Nephron (organoid): Measurements from ENCODE around the gene GALNTL6.

ENCODE experiments used
- H3K27ac Mint-ChIP-seq, 3 experiments: 2 replicates each; pipeline ENCODE4 v1.8.0; 2020; ENCODE audit warnings: mixed read lengths in 3 of 3, mild to moderate bottlenecking in 2 of 3, moderate library complexity in 1 of 3
- H3K27me3 Mint-ChIP-seq: 2 replicates; pipeline ENCODE4 v1.8.0; 2021; ENCODE audit warnings: low read depth, mild to moderate bottlenecking, moderate library complexity, mixed read lengths
- H3K36me3 Mint-ChIP-seq: 2 replicates; pipeline ENCODE4 v1.8.0; 2020; ENCODE audit warnings: low read depth, mixed read lengths
- H3K4me1 Mint-ChIP-seq: 2 replicates; pipeline ENCODE4 v1.8.0; 2020; ENCODE audit warnings: mixed read lengths
- H3K4me3 Mint-ChIP-seq, 3 experiments: 2 replicates each; pipeline ENCODE4 v1.8.0; 2020; ENCODE audit warnings: mild to moderate bottlenecking in 3 of 3, mixed read lengths in 3 of 3, moderate library complexity in 2 of 3
- H3K9me3 Mint-ChIP-seq: 2 replicates; pipeline ENCODE4 v1.8.0; 2020; ENCODE audit warnings: mixed read lengths
- CTCF ChIP-seq, 3 experiments: fragments of 200-600 bp; sonication (generic); IDR thresholded peaks; one replicate each; pipeline ENCODE4 v1.5.0; 2021; ENCODE audit warnings: antibody characterized with exemption in 3 of 3; ENCODE audit not compliant: unreplicated experiment in 3 of 3

Gene GALNTL6

GRCh38 chr4:171924746-171925376 is 111.7 kb downstream of the GALNTL6 start:
- no peak for TF ChIP-seq CTCF (IDR thresholded peaks at IDR 0.05; ENCODE audit: unreplicated experiment in 3 of 3)
- H3K27me3 Mint-ChIP-seq, result no peaks in the 10 kb centered on the region

GRCh38 chr4:171928336-171928735 is 115.1 kb downstream of the GALNTL6 start:
- no peaks in the 10 kb centered on the region for H3K27me3 Mint-ChIP-seq
- H3K36me3 Mint-ChIP-seq, result no peaks in the 10 kb centered on the region
- H3K4me1 Mint-ChIP-seq, result no peaks in the 10 kb centered on the region
- no peak for TF ChIP-seq CTCF (IDR thresholded peaks at IDR 0.05; ENCODE audit: unreplicated experiment in 3 of 3)
- no peaks in the 10 kb centered on the region for H3K9me3 Mint-ChIP-seq
- no peak overlapping the region for H3K4me3 Mint-ChIP-seq
- no peak overlapping the region for H3K27ac Mint-ChIP-seq

More at GRCh38 chr4:171924746-171925376, 111.7 kb downstream of the GALNTL6 start:
- Mint-ChIP-seq H3K4me1 (no peaks in the 10 kb centered on the region), H3K27ac (no peak overlapping the region), H3K4me3 (no peak overlapping the region), H3K9me3 (no peaks in the 10 kb centered on the region), H3K36me3 (no peaks in the 10 kb centered on the region)

GRCh38 chr4:171929477-171929876 is 116.3 kb downstream of the GALNTL6 start:
- H3K27me3 Mint-ChIP-seq, result no peaks in the 10 kb centered on the region
- TF ChIP-seq CTCF (IDR thresholded peaks at IDR 0.05; ENCODE audit: unreplicated experiment in 3 of 3), result no peak
- no peaks in the 10 kb centered on the region for H3K4me1 Mint-ChIP-seq
- H3K27ac Mint-ChIP-seq, result no peak overlapping the region
- no peak overlapping the region for H3K4me3 Mint-ChIP-seq
- no peaks in the 10 kb centered on the region for H3K36me3 Mint-ChIP-seq
- no peaks in the 10 kb centered on the region for H3K9me3 Mint-ChIP-seq

- no peak for TF ChIP-seq CTCF (IDR thresholded peaks at IDR 0.05; ENCODE audit: unreplicated experiment in 3 of 3)
- Mint-ChIP-seq H3K36me3 (no peaks in the 10 kb centered on the region), H3K4me3 (no peak overlapping the region), H3K27me3 (no peaks in the 10 kb centered on the region), H3K4me1 (no peaks in the 10 kb centered on the region), H3K9me3 (no peaks in the 10 kb centered on the region), H3K27ac (no peak overlapping the region)
These were observed 116.7 kb downstream of the GALNTL6 start for GRCh38 chr4:171929907-171930306.

- Mint-ChIP-seq H3K36me3 (no peaks in the 10 kb centered on the region), H3K9me3 (no peaks in the 10 kb centered on the region), H3K27ac (no peak overlapping the region), H3K4me3 (no peak overlapping the region), H3K27me3 (no peaks in the 10 kb centered on the region), H3K4me1 (no peaks in the 10 kb centered on the region)
- no peak for TF ChIP-seq CTCF (IDR thresholded peaks at IDR 0.05; ENCODE audit: unreplicated experiment in 3 of 3)
These were observed 119.0 kb downstream of the GALNTL6 start for GRCh38 chr4:171932238-171932637.

GRCh38 chr4:171940656-171941055 is 127.5 kb downstream of the GALNTL6 start:
- no peak for TF ChIP-seq CTCF (IDR thresholded peaks at IDR 0.05; ENCODE audit: unreplicated experiment in 3 of 3)
- H3K9me3 Mint-ChIP-seq, result no peaks in the 10 kb centered on the region
- H3K27me3 Mint-ChIP-seq, result no peaks in the 10 kb centered on the region
- no peak overlapping the region for H3K4me3 Mint-ChIP-seq
- no peaks in the 10 kb centered on the region for H3K4me1 Mint-ChIP-seq
- no peak overlapping the region for H3K27ac Mint-ChIP-seq
- no peaks in the 10 kb centered on the region for H3K36me3 Mint-ChIP-seq
